GM12878 (cell line): Measurements from ENCODE around the gene B3GALT5. TPM values are rescaled to one million over a fixed set of nuclear protein-coding genes. Genes with fewer than 3 reads are reported as not detected.

Source experiments
- ATAC-seq: fragments of 200-7000 bp; cut with Tn5 transposase; 3 replicates; pipeline ENCODE4 v1.9.1; 2020; ENCODE audit warnings: mild to moderate bottlenecking, moderate library complexity
- BruUV-seq: library from RNA; stranded (reverse); fragments of 400-500 nt; replicated peaks from 2 replicates; lab custom pipeline; 2021; lab: Mats Ljungman, UMichigan
- CTCF ChIA-PET: fragments of 300-600 bp; sonication (Branson Sonifier 250); formaldehyde crosslinking; extraction: SDS; loops from one replicate; lab custom pipeline; 2021; ENCODE audit warnings: inconsistent platforms; lab: Yijun Ruan, JAX
- POLR2A ChIA-PET: fragments of 350-600 bp; formaldehyde crosslinking; extraction: SDS; loops from one replicate; lab custom pipeline; 2021; ENCODE audit warnings: inconsistent platforms; lab: Charles Lee
- RAD21 ChIA-PET: fragments of 300-600 bp; sonication (Branson Sonifier 250); formaldehyde crosslinking; loops from one replicate; lab custom pipeline; 2023; ENCODE audit warnings: antibody characterized with exemption; ENCODE audit not compliant: unreplicated experiment; lab: Charles Lee
- SMC1A ChIA-PET: fragments of 300-600 bp; sonication (Branson Sonifier 250); formaldehyde crosslinking; loops from one replicate; lab custom pipeline; 2023; ENCODE audit not compliant: unreplicated experiment, uncharacterized antibody; lab: Charles Lee
- DNase-seq: peaks from one replicate; pipeline ENCODE4 v3.0.0-alpha.2; 2011; ENCODE audit warnings: low read depth, low spot score
- FAIRE-seq: peaks from 3 replicates; lab custom pipeline; 2011; peaks lifted over from hg19 to GRCh38; lab: Jason Lieb, UNC
- H2AFZ ChIP-seq: 2 replicates; pipeline ENCODE4 v1.6.0; 2011; ENCODE audit warnings: low read depth, low read length, control low read depth; ENCODE audit not compliant: control insufficient read depth
- H3K27ac ChIP-seq: 2 replicates; pipeline ENCODE4 v1.5.1; 2011; ENCODE audit warnings: control low read depth; ENCODE audit not compliant: control insufficient read depth, insufficient read depth
- H3K27me3 ChIP-seq, 2 experiments: replicated peaks in 1 of 2; 2 replicates each; pipeline versions ENCODE4 v1.6.0 to v1.6.1; 2011; ENCODE audit warnings: low read length in 1 of 2; ENCODE audit not compliant: control insufficient read depth in 2 of 2, insufficient read depth in 2 of 2
- H3K36me3 ChIP-seq, 2 experiments: 2 replicates each; pipeline ENCODE4 v1.5.1; 2011; ENCODE audit warnings: low read length in 1 of 2; ENCODE audit not compliant: control insufficient read depth in 2 of 2, insufficient read depth in 2 of 2
- H3K4me1 ChIP-seq: 2 replicates; pipeline ENCODE4 v1.6.1; 2011; ENCODE audit warnings: mild to moderate bottlenecking, low read length, moderate library complexity, mixed read lengths; ENCODE audit not compliant: control insufficient read depth, insufficient read depth
- H3K4me2 ChIP-seq: 2 replicates; pipeline ENCODE4 v1.6.0; 2011; ENCODE audit warnings: control low read depth; ENCODE audit not compliant: control insufficient read depth, insufficient read depth
- H3K4me3 ChIP-seq: fragments of 200-600 bp; sonication (generic); 2 replicates; pipeline ENCODE4 v1.5.1; 2016
- H3K79me2 ChIP-seq: 2 replicates; pipeline ENCODE4 v1.6.0; 2011; ENCODE audit warnings: low read length; ENCODE audit not compliant: control insufficient read depth, insufficient read depth
- H3K9ac ChIP-seq: 2 replicates; pipeline ENCODE4 v1.8.0; 2011; ENCODE audit warnings: low read length, control low read depth, mixed read lengths; ENCODE audit not compliant: control insufficient read depth, insufficient read depth
- H3K9me3 ChIP-seq: replicated peaks from 3 replicates; pipeline ENCODE4 v1.5.1; 2011; ENCODE audit warnings: mild to moderate bottlenecking, low read length; ENCODE audit not compliant: control insufficient read depth, insufficient read depth
- H4K20me1 ChIP-seq: 2 replicates; pipeline ENCODE4 v1.6.0; 2011; ENCODE audit not compliant: control insufficient read depth, insufficient read depth
- EED ChIP-seq: sonication (generic); IDR thresholded peaks from 2 replicates; pipeline ENCODE4 v1.6.1; 2016; ENCODE audit warnings: antibody characterized with exemption, low read depth
- HCFC1 ChIP-seq: fragments of 150-350 bp; IDR thresholded peaks from 2 replicates; pipeline ENCODE4 v1.6.1; 2014; ENCODE audit warnings: low read length
- HSF1 ChIP-seq: fragments of 150-350 bp; IDR thresholded peaks from 2 replicates; pipeline ENCODE4 v1.6.1; 2014; ENCODE audit warnings: mild to moderate bottlenecking, low read depth, low read length
- MEF2B ChIP-seq: fragments of 450-650 bp; IDR thresholded peaks from 2 replicates; pipeline ENCODE4 v1.6.1; 2018; ENCODE audit warnings: mild to moderate bottlenecking, moderate library complexity; ENCODE audit not compliant: partially characterized antibody, poor library complexity, severe bottlenecking
- MLLT1 ChIP-seq: fragments of 450-650 bp; IDR thresholded peaks from 2 replicates; pipeline ENCODE4 v1.6.1; 2016; ENCODE audit warnings: mild to moderate bottlenecking
- MTA3 ChIP-seq: IDR thresholded peaks from 2 replicates; pipeline ENCODE4 v1.6.1; 2012; ENCODE audit warnings: low read length, inconsistent platforms, borderline replicate concordance
- MYB ChIP-seq: fragments of 150-350 bp; IDR thresholded peaks from 2 replicates; pipeline ENCODE4 v1.6.1; 2014; ENCODE audit warnings: mild to moderate bottlenecking, low read depth, low read length, borderline replicate concordance
- RFX5 ChIP-seq: IDR thresholded peaks from 2 replicates; pipeline ENCODE4 v1.6.1; 2011; ENCODE audit warnings: low read depth, low read length, improper control_type of control experiment
- SRF ChIP-seq, 2 experiments: IDR thresholded peaks; 2 replicates each; pipeline ENCODE4 v1.6.1; 2011; ENCODE audit warnings: low read depth in 2 of 2, low read length in 2 of 2, mild to moderate bottlenecking in 1 of 2, moderate library complexity in 1 of 2
- STAT1 ChIP-seq: fragments of 450-650 bp; conservative IDR thresholded peaks from 2 replicates; pipeline ENCODE4 v1.6.1; 2014; ENCODE audit warnings: antibody characterized with exemption, mild to moderate bottlenecking
- TAF1 ChIP-seq: IDR thresholded peaks from 2 replicates; pipeline ENCODE4 v1.6.1; 2011; ENCODE audit warnings: mild to moderate bottlenecking, low read depth, low read length, borderline replicate concordance
- USF1 ChIP-seq: IDR thresholded peaks from 2 replicates; pipeline ENCODE4 v1.6.1; 2011; ENCODE audit warnings: borderline replicate concordance, low read depth, mild to moderate bottlenecking, moderate library complexity, mixed read lengths, low read length; ENCODE audit not compliant: insufficient read depth; ENCODE audit errors: extremely low read length
- WGBS: methylation state at CpG from one replicate; pipeline ENCODE4 v1.1.6; 2016; ENCODE audit warnings: low lambda C conversion rate; ENCODE audit not compliant: insufficient replicate concordance, insufficient coverage; ENCODE audit errors: missing lambda C conversion rate; 5-methylcytosine and 5-hydroxymethylcytosine counted together
- in situ Hi-C: fragments of 300-500 bp; cut with MboI; formaldehyde crosslinking; loops from 9 replicates; pipeline ENCODE4 v1.14.3; 2018; ENCODE audit warnings: mixed read lengths
- intact Hi-C: fragments of 100-400 bp; cut with micrococcal nuclease; formaldehyde crosslinking; loops from one replicate; pipeline ENCODE4 v1.14.2; 2022; ENCODE audit not compliant: unreplicated experiment
- polyA plus RNA-seq, 11 experiments: library from polyadenylated mRNA; depleted of rRNA in 4 of 11; unstranded in 6 of 11; stranded (reverse) in 5 of 11; fragments of >200 nt; fragmentation: Nextera tagmentation in 4 of 11; fragmentation: Illumina TruSeq in 1 of 11; extraction: Ambion mirVana in 4 of 11; extraction: Trizol in 1 of 11; gene quantifications; 1 replicate in 1 of 11; 2 replicates in 10 of 11; pipeline versions ENCODE4 v1.2.1 to v1.2.3, GENCODE V29; 2011 to 2016; ENCODE audit warnings: inconsistent platforms in 2 of 11, missing spikeins in 2 of 11, low read depth in 1 of 11
- total RNA-seq, 4 experiments: library from RNA; depleted of rRNA in 3 of 4; stranded (reverse); fragments of >200 nt in 3 of 4; fragmentation: Illumina TruSeq in 1 of 4; extraction: Trizol in 1 of 4; gene quantifications; 2 replicates each; pipeline versions ENCODE4 v1.2.1 to v1.2.3, GENCODE V29; 2013 to 2021
- TF ChIP-seq, protein P1 (sequence below): IDR thresholded peaks from 2 replicates; pipeline ENCODE4 v1.6.1; 2012; ENCODE audit warnings: mild to moderate bottlenecking, low read depth, low read length
- TF ChIP-seq, protein P2 (sequence below): fragments of 450-650 bp; IDR thresholded peaks from 2 replicates; pipeline ENCODE4 v1.6.1; 2014; ENCODE audit warnings: mild to moderate bottlenecking

B3GALT5 gene
- total and polyA plus RNA-seq, 10 of the 15 experiments (the other 5 are each of a cell fraction or from before 2014, with no cell fraction given) = 0.03 to 0.04 TPM; not detected in 8

DNA sequence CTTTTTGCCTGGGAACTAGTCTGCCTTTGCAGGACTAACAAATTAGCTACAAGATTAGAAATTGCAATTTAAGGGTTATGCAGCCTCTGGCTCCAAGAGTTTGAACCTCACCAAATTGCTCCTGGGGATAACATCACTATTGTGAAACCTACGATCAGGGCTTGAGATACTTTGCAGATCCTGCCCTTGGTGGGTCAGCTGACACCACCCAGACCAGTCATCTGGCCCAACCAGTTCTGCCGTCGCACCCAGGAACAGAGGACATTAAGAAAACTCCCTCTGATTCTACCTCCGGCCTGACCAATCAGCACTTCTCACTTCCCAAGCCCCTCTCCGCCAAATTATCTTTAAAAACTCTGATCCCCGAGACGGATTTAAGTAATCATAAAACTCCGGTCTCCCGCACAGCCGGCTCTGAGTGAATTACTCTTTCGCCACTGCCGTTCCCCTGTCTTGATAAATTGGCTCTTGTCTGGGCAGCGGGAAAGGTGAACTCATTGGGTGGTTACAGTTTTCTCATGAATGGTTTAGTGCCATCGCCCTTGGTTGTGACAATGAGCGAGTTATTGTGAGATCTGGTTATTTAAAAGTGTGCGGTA, 32.9 kb upstream of the B3GALT5 start (continued):
- no peak for TF ChIP-seq MEF2B
- TF ChIP-seq SRF (IDR thresholded peaks at IDR 0.05; ENCODE audit: low read depth in 2 of 2, low read length in 2 of 2) = no peak
- no peak for TF ChIP-seq MTA3

DNA sequence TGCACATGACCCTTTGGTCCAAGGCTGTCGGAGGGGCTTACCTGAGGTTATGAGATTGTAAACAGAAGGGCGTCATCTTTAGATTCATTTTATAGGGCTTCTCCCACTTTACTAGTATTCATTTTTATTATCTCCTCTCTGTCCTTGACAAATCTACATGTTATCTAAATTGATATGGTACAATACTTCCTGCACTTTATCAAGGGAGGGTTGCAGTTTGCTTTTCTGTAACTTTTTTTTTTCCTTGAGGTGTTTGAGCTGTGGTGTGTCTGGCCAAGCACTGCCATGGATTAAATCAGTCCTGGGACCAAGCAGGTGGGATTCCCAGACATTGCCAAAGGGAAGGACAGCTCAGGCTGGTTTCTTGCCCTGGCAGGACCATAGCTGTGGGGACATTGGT, 32.0 kb upstream of the B3GALT5 start:
- BruUV-seq = no TSS peak
- no peak for DNase-seq
- Histone ChIP-seq H3K79me2 (no peaks in the 10 kb centered on the region), H3K4me2 (no peak overlapping the region), H2AFZ (no peak overlapping the region), H3K27ac (no peak overlapping the region), H3K4me1 (no peaks in the 10 kb centered on the region), H3K9me3 (no peaks in the 10 kb centered on the region), H3K9ac (no peak overlapping the region), H4K20me1 (no peaks in the 10 kb centered on the region), H3K36me3 (no peaks in the 10 kb centered on the region), H3K27me3 (no peaks in the 10 kb centered on the region), H3K4me3 (no peak overlapping the region)
- in situ Hi-C loops = no loop called here
- CTCF ChIA-PET = no interaction called here
- FAIRE-seq = no peak
- no peak for ATAC-seq
- RAD21 ChIA-PET = no interaction called here
- intact Hi-C loops = no loop called here
- WGBS = 18% methylated on average over 2 of the region's 2 CpGs
- POLR2A ChIA-PET = no interaction called here
- no peak for TF ChIP-seq MYB
- TF ChIP-seq, protein P1, sequence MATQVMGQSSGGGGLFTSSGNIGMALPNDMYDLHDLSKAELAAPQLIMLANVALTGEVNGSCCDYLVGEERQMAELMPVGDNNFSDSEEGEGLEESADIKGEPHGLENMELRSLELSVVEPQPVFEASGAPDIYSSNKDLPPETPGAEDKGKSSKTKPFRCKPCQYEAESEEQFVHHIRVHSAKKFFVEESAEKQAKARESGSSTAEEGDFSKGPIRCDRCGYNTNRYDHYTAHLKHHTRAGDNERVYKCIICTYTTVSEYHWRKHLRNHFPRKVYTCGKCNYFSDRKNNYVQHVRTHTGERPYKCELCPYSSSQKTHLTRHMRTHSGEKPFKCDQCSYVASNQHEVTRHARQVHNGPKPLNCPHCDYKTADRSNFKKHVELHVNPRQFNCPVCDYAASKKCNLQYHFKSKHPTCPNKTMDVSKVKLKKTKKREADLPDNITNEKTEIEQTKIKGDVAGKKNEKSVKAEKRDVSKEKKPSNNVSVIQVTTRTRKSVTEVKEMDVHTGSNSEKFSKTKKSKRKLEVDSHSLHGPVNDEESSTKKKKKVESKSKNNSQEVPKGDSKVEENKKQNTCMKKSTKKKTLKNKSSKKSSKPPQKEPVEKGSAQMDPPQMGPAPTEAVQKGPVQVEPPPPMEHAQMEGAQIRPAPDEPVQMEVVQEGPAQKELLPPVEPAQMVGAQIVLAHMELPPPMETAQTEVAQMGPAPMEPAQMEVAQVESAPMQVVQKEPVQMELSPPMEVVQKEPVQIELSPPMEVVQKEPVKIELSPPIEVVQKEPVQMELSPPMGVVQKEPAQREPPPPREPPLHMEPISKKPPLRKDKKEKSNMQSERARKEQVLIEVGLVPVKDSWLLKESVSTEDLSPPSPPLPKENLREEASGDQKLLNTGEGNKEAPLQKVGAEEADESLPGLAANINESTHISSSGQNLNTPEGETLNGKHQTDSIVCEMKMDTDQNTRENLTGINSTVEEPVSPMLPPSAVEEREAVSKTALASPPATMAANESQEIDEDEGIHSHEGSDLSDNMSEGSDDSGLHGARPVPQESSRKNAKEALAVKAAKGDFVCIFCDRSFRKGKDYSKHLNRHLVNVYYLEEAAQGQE = no peak
- no peak for TF ChIP-seq MLLT1
- no peak for TF ChIP-seq RFX5
- TF ChIP-seq HSF1 = no peak
- TF ChIP-seq TAF1 = no peak
- no peak for TF ChIP-seq HCFC1
- no peak for TF ChIP-seq STAT1
- TF ChIP-seq USF1 = no peak
- TF ChIP-seq, protein P2, sequence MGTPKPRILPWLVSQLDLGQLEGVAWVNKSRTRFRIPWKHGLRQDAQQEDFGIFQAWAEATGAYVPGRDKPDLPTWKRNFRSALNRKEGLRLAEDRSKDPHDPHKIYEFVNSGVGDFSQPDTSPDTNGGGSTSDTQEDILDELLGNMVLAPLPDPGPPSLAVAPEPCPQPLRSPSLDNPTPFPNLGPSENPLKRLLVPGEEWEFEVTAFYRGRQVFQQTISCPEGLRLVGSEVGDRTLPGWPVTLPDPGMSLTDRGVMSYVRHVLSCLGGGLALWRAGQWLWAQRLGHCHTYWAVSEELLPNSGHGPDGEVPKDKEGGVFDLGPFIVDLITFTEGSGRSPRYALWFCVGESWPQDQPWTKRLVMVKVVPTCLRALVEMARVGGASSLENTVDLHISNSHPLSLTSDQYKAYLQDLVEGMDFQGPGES = no peak
- no peak for TF ChIP-seq EED
- SMC1A ChIA-PET = no interaction called here
